Measurements from ENCODE around the gene CCDC71. TPM values are rescaled to one million over a fixed set of nuclear protein-coding genes. Genes with fewer than 3 reads are reported as not detected.

Gene CCDC71
- total and polyA plus RNA-seq, 9 of the 15 experiments (the other 6 are each of a cell fraction or from before 2014, with no cell fraction given): 0.13 to 19.3 (median 14.3) TPM

DNA sequence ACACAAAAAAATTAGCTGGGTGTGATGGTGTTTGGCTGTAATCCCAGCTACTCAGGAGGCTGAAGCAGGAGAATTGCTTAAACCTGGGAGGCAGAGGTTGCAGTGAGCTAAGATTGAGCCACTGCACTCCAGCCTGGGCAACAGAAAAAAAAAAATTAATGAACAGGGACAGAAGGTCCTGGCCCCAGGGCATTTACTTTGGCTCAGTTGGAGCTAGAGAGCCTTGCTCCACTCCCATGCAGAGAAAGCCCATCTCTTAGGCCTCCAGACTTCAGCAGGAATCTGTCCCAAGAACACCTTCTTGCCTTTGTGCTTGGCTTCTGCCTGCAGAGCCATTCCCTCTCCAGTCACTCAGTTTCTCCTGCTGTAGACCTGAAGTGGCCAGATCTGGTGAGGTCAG is 14.0 kb upstream of the CCDC71 start:
- peaks cover 0 to 8% of the 10 kb centered on the region in 2 experiments; a peak in 1 of 5 replicates for H3K4me1 ChIP-seq (replicated peaks in 1 of 2; ENCODE audit: control insufficient read depth in 2 of 2, insufficient read depth in 2 of 2, low read length in 2 of 2)
- in situ Hi-C loops (cut with MboI) (no loop called here), intact Hi-C loops (cut with micrococcal nuclease) (no loop called here)
- TF ChIP-seq CTBP1 (IDR thresholded peaks at IDR 0.05; ENCODE audit: borderline replicate concordance) (no peak), NFIC (IDR thresholded peaks at IDR 0.05) (no peak), ZNF668 (CRISPR knock-in tag; IDR thresholded peaks at IDR 0.05) (no peak), RFX1 (IDR thresholded peaks at IDR 0.05) (no peak), ILF3 (IDR thresholded peaks at IDR 0.05; ENCODE audit: borderline replicate concordance) (no peak), ZNF133 (CRISPR knock-in tag; IDR thresholded peaks at IDR 0.05) (no peak), PRPF4 (IDR thresholded peaks at IDR 0.05; ENCODE audit: insufficient read depth, low read depth, low read length, poor library complexity, severe bottlenecking) (no peak), CCAR2 (IDR thresholded peaks at IDR 0.05; ENCODE audit: low read depth, low read length) (no peak), PTBP1 (IDR thresholded peaks at IDR 0.05; ENCODE audit: low read depth, low read length) (no peak), SETDB1 (IDR thresholded peaks at IDR 0.05; ENCODE audit: low read length) (no peak), ZNF57 (CRISPR knock-in tag; IDR thresholded peaks at IDR 0.05) (no peak), HDAC1 (IDR thresholded peaks at IDR 0.05) (no peak), KAT7 (CRISPR knock-in tag; IDR thresholded peaks at IDR 0.05; ENCODE audit: borderline replicate concordance) (no peak), ZNF778 (CRISPR knock-in tag; IDR thresholded peaks at IDR 0.05) (no peak), HDGF (IDR thresholded peaks at IDR 0.05) (no peak), ETV1 (tag; conservative IDR thresholded peaks at IDR 0.05; ENCODE audit: low read depth) (no peak)
- TF ChIP-seq, protein P1, sequence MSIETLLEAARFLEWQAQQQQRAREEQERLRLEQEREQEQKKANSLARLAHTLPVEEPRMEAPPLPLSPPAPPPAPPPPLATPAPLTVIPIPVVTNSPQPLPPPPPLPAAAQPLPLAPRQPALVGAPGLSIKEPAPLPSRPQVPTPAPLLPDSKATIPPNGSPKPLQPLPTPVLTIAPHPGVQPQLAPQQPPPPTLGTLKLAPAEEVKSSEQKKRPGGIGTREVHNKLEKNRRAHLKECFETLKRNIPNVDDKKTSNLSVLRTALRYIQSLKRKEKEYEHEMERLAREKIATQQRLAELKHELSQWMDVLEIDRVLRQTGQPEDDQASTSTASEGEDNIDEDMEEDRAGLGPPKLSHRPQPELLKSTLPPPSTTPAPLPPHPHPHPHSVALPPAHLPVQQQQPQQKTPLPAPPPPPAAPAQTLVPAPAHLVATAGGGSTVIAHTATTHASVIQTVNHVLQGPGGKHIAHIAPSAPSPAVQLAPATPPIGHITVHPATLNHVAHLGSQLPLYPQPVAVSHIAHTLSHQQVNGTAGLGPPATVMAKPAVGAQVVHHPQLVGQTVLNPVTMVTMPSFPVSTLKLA (conservative IDR thresholded peaks at IDR 0.05): no peak
- no peaks in the 10 kb centered on the region for H4K20me1 ChIP-seq (replicated peaks; ENCODE audit: control insufficient read depth, insufficient read depth, low read length)
- no TSS peak for BruUV-seq (replicated peaks)
- H3K9me3 ChIP-seq (replicated peaks; ENCODE audit: control insufficient read depth, insufficient read depth, low read depth, low read length): no peaks in the 10 kb centered on the region
- H3K36me3 ChIP-seq (ENCODE audit: control insufficient read depth, insufficient read depth, low read length): peaks cover 4% of the 10 kb centered on the region
- FAIRE-seq (no peak), DNase-seq (ENCODE audit: extremely low read depth in 1 of 4, low spot score in 3 of 4) (no peak), ATAC-seq (no peak)
- H2AFZ ChIP-seq (ENCODE audit: low read depth, low read length): no peak overlapping the region
- H3K9ac ChIP-seq (ENCODE audit: insufficient read depth in 1 of 2, low read depth in 2 of 2, low read length in 2 of 2): no peak overlapping the region
- H3K27me3 ChIP-seq (ENCODE audit: control insufficient read depth in 2 of 2, insufficient read depth in 2 of 2, low read length in 2 of 2): no peaks in the 10 kb centered on the region
- no peak overlapping the region for H3K27ac ChIP-seq (ENCODE audit: extremely low read depth, low read depth, low read length)
- H3K9me1 ChIP-seq (ENCODE audit: control insufficient read depth, insufficient read depth, low read length): peaks cover 3% of the 10 kb centered on the region
- H3K4me2 ChIP-seq (ENCODE audit: insufficient read depth, low read length): no peak overlapping the region
- H3K79me2 ChIP-seq (ENCODE audit: control insufficient read depth, insufficient read depth, low read length): no peaks in the 10 kb centered on the region
- ChIA-PET CTCF (ENCODE audit: low intra/inter-chr PET ratio) (no interaction called here), POLR2A (no interaction called here)
- no peak overlapping the region for H3K4me3 ChIP-seq
